HG02981 (cell line): ENCODE results near the gene SUPV3L1.

Source experiments
- ATAC-seq: cut with Tn5 transposase; IDR thresholded peaks from one replicate; pipeline ENCODE4 v1.9.1; 2021; ENCODE audit warnings: mild to moderate bottlenecking, moderate library complexity; ENCODE audit not compliant: unreplicated experiment

Gene SUPV3L1

GRCh38 chr10:69254877-69255276 is 74.8 kb downstream of the SUPV3L1 start:
- ATAC-seq = no peak
